Activated T-helper 17 cell treated with anti-CD3 and anti-CD28 coated beads, Interleukin-2, amount 50 U/mL, for 72 hours (primary cell): ENCODE measurements around the gene PKHD1. TPM values are rescaled to one million over a fixed set of nuclear protein-coding genes. Genes with fewer than 3 reads are reported as not detected.

Experiments used
- ATAC-seq: fragments of 150-1000 bp; cut with Tn5 transposase; replicated peaks from 2 replicates; pipeline ENCODE4 v1.10.0; 2021; ENCODE audit warnings: mild to moderate bottlenecking, moderate library complexity
- H3K27ac Mint-ChIP-seq: one replicate; pipeline ENCODE4 v1.8.0; 2022; ENCODE audit warnings: mixed read lengths
- H3K27me3 Mint-ChIP-seq: one replicate; pipeline ENCODE4 v1.8.0; 2022; ENCODE audit warnings: mixed read lengths
- H3K36me3 Mint-ChIP-seq: one replicate; pipeline ENCODE4 v1.8.0; 2022; ENCODE audit warnings: low read depth, mild to moderate bottlenecking, mixed read lengths
- H3K4me1 Mint-ChIP-seq: one replicate; pipeline ENCODE4 v1.8.0; 2022; ENCODE audit warnings: mixed read lengths
- H3K4me3 Mint-ChIP-seq: one replicate; pipeline ENCODE4 v1.8.0; 2022; ENCODE audit warnings: mild to moderate bottlenecking, mixed read lengths
- H3K9me3 Mint-ChIP-seq: one replicate; pipeline ENCODE4 v1.8.0; 2022; ENCODE audit warnings: mixed read lengths
- total RNA-seq, 2 donors: library from RNA; stranded (reverse); gene quantifications; one replicate each; pipeline ENCODE4 v1.2.3, GENCODE V29; 2022

The PKHD1 gene
- total RNA-seq, 2 donors from 2014 or later = 0.19 to 0.24 TPM

- no peak overlapping the region for H3K27ac Mint-ChIP-seq
- no peaks in the 10 kb centered on the region for H3K27me3 Mint-ChIP-seq
- H3K36me3 Mint-ChIP-seq = no peaks in the 10 kb centered on the region
- H3K4me1 Mint-ChIP-seq = no peaks in the 10 kb centered on the region
- H3K4me3 Mint-ChIP-seq = no peak overlapping the region
- H3K9me3 Mint-ChIP-seq = peaks cover 12% of the 10 kb centered on the region
- no peak for ATAC-seq
Observed at GRCh38 chr6:51792273-51793030, 295.0 kb downstream of the PKHD1 start.

GRCh38 chr6:51790946-51791345 lies 296.5 kb downstream of the PKHD1 start:
- no peak overlapping the region for H3K4me3 Mint-ChIP-seq
- H3K9me3 Mint-ChIP-seq = peaks cover 7% of the 10 kb centered on the region
- no peak for ATAC-seq

DNA sequence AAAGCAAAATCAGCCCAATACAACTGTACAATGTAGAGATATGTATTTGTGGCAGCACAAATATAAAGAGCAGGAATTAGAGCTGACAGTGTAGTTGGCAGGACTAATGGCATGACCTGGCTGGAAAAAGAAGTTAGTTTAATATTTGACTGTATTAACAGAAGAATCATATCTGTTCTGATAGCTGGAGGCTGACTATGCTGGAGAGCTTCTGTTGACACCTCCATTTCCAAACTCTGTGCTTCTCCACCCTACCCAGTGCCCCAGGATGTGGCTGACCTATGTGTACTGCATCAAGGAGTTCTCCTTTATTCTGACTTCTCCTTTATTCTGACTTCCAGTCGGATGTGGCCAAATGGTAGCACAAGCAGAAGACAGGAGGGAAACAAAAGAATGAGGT lies 299.3 kb downstream of the PKHD1 start:
- H3K4me1 Mint-ChIP-seq = no peaks in the 10 kb centered on the region

More at GRCh38 chr6:51790946-51791345, 296.5 kb downstream of the PKHD1 start:
- Mint-ChIP-seq H3K36me3 (no peaks in the 10 kb centered on the region), H3K27ac (no peak overlapping the region), H3K27me3 (no peaks in the 10 kb centered on the region), H3K4me1 (no peaks in the 10 kb centered on the region)

DNA sequence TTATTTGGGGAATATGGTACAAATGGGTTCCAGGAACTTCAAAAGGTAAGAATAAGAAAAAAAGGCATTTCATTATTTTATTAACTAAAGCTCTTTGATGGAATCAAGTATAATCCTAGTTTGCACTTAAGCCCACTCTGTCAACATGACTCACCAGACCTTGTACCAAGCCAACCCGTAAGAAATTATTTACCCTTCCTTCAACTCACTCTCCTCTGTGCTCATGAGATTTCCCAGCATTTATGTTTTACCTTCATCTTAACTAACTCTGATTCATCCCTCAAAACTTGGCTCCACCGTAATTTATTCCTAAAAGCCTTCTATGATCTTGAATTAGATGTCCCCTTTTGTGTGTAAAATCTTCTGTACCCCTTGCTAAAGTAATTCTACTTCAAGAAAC lies 308.7 kb downstream of the PKHD1 start:
- H3K27ac Mint-ChIP-seq = no peak overlapping the region
- H3K4me1 Mint-ChIP-seq = no peaks in the 10 kb centered on the region
- H3K9me3 Mint-ChIP-seq = no peaks in the 10 kb centered on the region
- ATAC-seq = no peak
- H3K27me3 Mint-ChIP-seq = no peaks in the 10 kb centered on the region
- H3K36me3 Mint-ChIP-seq = no peaks in the 10 kb centered on the region
- no peak overlapping the region for H3K4me3 Mint-ChIP-seq

More for the DNA sequence above, 299.3 kb downstream of the PKHD1 start:
- ATAC-seq = no peak
- H3K36me3 Mint-ChIP-seq = no peaks in the 10 kb centered on the region
- H3K4me3 Mint-ChIP-seq = no peak overlapping the region
- no peaks in the 10 kb centered on the region for H3K27me3 Mint-ChIP-seq
- H3K9me3 Mint-ChIP-seq = peaks cover 3% of the 10 kb centered on the region
- no peak overlapping the region for H3K27ac Mint-ChIP-seq

DNA sequence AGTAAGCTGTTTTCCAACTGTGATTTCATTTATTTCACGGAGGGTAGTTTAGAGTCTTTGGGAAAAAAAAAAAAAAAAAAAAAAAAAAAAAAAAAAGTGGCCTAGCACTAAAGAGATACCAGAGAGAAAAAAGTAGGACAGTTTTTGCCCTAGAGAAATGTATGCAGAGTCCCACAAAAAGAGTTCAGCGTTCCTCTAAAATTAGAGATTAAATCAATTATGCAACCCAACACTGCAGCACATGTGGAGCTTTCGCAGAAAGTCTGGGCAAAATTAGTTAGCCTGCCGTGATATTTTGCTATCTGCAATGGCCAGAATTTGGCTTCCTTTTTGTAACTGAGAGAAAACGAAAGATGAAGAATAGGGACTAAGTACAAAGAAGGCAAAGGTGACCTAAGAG lies 309.8 kb downstream of the PKHD1 start:
- Mint-ChIP-seq H3K4me3 (no peak overlapping the region), H3K27me3 (no peaks in the 10 kb centered on the region), H3K4me1 (no peaks in the 10 kb centered on the region), H3K9me3 (no peaks in the 10 kb centered on the region), H3K27ac (no peak overlapping the region), H3K36me3 (no peaks in the 10 kb centered on the region)
- no peak for ATAC-seq

DNA sequence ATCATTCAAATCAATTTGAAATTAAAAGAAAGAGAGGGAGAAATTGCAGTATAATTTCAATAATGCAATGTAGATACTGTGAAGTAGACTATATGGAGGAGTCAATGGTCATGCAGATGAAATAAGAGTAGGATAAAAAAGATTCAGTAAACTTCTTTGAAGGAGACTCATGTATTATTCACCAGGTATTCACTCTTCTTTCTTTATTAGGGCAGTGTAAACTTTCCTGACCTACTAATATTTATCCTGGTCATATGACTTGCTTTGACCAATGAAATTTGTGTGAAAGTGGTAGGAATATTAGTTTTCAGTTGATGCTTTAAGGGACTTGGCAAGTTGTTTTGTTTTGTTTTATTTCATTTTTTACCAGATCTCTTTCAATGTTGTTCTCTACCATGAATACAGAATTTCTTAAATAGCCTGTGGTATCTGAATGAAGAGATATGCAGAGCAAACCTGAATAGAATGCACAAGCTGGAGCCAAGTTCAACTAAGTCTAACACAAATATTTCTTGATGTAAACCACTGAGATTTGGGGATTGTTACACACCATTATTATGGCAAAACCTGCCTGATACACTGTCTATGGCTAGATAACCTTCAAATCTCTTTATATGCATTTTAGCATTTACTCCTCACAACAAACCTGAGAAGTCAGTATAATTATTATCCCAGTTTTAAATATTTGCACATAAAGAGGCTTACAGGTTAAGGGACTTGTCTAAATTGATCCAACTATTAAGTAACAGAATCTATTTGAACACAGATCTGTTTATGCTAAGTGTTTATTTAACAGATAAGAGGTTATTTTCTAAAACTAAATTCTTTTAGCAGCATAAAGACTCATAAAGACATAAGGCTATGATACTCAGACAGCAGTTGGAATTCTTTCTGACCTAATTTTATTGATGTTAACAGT lies 311.2 kb downstream of the PKHD1 start:
- Mint-ChIP-seq H3K9me3 (no peaks in the 10 kb centered on the region), H3K4me1 (no peaks in the 10 kb centered on the region), H3K27ac (no peak overlapping the region), H3K36me3 (no peaks in the 10 kb centered on the region), H3K4me3 (no peak overlapping the region), H3K27me3 (no peaks in the 10 kb centered on the region)
- ATAC-seq = no peak

DNA sequence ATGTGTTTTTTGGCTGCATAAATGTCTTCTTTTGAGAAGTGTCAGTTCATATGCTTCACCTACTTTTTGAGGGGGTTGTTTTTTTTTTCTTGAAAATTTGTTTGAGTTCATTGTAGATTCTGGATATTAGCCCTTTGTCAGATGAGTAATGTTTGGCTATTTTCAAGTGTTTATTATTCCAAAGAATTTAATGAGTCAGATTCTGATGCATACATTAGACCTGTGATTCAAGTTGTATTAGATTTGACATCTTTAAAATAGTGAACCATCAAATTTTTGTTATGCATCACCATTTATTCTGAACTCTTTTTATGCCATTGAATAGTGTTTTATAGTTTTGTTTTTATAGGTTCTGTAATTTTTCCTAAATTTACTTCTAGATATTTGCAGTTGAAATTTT lies 319.3 kb downstream of the PKHD1 start:
- no peaks in the 10 kb centered on the region for H3K36me3 Mint-ChIP-seq
- H3K27ac Mint-ChIP-seq = no peak overlapping the region
- no peak for ATAC-seq
- peaks cover 8% of the 10 kb centered on the region for H3K9me3 Mint-ChIP-seq
- no peaks in the 10 kb centered on the region for H3K4me1 Mint-ChIP-seq
- H3K4me3 Mint-ChIP-seq = no peak overlapping the region
- no peaks in the 10 kb centered on the region for H3K27me3 Mint-ChIP-seq

GRCh38 chr6:51765230-51765629 lies 322.2 kb downstream of the PKHD1 start:
- no peak overlapping the region for H3K4me3 Mint-ChIP-seq
- H3K9me3 Mint-ChIP-seq = peaks cover 8% of the 10 kb centered on the region
- no peak for ATAC-seq
- no peaks in the 10 kb centered on the region for H3K27me3 Mint-ChIP-seq
- no peaks in the 10 kb centered on the region for H3K4me1 Mint-ChIP-seq
- H3K36me3 Mint-ChIP-seq = no peaks in the 10 kb centered on the region
- no peak overlapping the region for H3K27ac Mint-ChIP-seq

DNA sequence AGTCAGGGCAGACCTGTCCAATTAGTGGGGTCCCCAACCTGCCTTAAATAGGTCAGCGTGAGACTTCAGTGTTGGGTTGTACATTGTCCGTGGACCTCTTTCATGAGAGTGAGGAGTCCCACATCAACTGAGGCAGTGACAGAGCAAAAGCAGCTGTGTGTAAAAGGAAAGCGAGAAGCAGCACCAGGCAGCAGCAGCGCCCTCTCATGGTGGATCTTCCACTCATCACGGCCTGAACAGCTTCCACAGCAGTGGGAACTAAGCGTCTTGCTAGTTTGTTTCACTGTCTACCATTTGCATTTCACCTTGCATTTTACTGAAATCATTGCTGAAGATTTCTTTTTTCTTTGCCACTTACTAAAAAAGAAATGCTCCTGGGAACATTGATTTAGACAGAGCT lies 333.8 kb downstream of the PKHD1 start:
- H3K36me3 Mint-ChIP-seq = no peaks in the 10 kb centered on the region
- ATAC-seq = no peak
- no peaks in the 10 kb centered on the region for H3K27me3 Mint-ChIP-seq
- no peak overlapping the region for H3K4me3 Mint-ChIP-seq
- no peaks in the 10 kb centered on the region for H3K4me1 Mint-ChIP-seq
- no peaks in the 10 kb centered on the region for H3K9me3 Mint-ChIP-seq
- H3K27ac Mint-ChIP-seq = no peak overlapping the region

DNA sequence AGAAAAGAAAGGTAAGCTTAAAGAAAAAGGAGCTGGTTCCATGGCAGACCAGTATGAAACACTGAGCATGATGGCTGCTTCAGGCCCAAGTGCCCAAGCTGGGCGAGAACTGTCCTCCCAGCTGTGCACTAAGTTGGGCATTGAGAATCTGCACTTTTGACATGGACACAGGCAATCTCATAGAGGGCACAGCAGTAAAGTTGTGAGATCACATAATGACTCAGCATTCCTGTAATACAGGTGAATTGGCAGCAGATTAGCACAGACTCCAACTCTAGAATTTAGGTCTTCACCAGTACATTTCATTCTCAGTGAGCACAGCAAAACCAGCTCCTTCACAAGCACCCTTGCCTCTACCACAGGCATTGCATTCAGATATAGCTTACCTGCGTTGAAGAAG lies 343.4 kb downstream of the PKHD1 start:
- Mint-ChIP-seq H3K36me3 (no peaks in the 10 kb centered on the region), H3K9me3 (peaks cover 6% of the 10 kb centered on the region), H3K4me3 (no peak overlapping the region), H3K4me1 (no peaks in the 10 kb centered on the region), H3K27ac (no peak overlapping the region), H3K27me3 (no peaks in the 10 kb centered on the region)
- no peak for ATAC-seq

- H3K36me3 Mint-ChIP-seq = no peaks in the 10 kb centered on the region
- H3K4me3 Mint-ChIP-seq = no peak overlapping the region
- no peaks in the 10 kb centered on the region for H3K27me3 Mint-ChIP-seq
- no peak for ATAC-seq
- H3K4me1 Mint-ChIP-seq = no peaks in the 10 kb centered on the region
- no peak overlapping the region for H3K27ac Mint-ChIP-seq
- peaks cover 6% of the 10 kb centered on the region for H3K9me3 Mint-ChIP-seq
Observed at GRCh38 chr6:51740658-51741057, 346.8 kb downstream of the PKHD1 start.

DNA sequence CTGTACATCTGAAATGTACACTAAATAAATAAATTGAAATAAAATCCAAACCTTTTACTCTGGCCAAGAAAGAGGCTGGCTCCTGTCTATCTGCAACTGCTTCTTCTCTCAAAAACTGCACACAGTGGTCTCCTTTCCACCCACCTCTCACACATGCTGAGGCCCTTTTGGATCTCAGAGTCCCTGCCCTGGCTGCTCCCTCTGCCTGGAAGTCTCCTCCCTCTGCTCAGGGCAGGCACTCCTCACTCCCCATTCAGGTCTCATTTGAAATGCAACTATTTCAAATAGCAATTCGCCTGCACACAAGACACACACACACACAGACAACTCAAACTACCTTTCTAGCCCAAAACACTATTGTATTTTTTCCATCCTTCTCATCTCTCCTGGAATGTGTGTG lies 348.8 kb downstream of the PKHD1 start:
- no peak for ATAC-seq
- Mint-ChIP-seq H3K27me3 (no peaks in the 10 kb centered on the region), H3K4me1 (no peaks in the 10 kb centered on the region), H3K4me3 (no peak overlapping the region), H3K27ac (no peak overlapping the region), H3K9me3 (peaks cover 6% of the 10 kb centered on the region), H3K36me3 (no peaks in the 10 kb centered on the region)

- H3K4me1 Mint-ChIP-seq = no peaks in the 10 kb centered on the region
- H3K27ac Mint-ChIP-seq = no peak overlapping the region
- no peaks in the 10 kb centered on the region for H3K27me3 Mint-ChIP-seq
- no peaks in the 10 kb centered on the region for H3K36me3 Mint-ChIP-seq
- no peak overlapping the region for H3K4me3 Mint-ChIP-seq
- ATAC-seq = no peak
- H3K9me3 Mint-ChIP-seq = peaks cover under 1% of the 10 kb centered on the region
Observed at GRCh38 chr6:51737580-51738360, 349.6 kb downstream of the PKHD1 start.

DNA sequence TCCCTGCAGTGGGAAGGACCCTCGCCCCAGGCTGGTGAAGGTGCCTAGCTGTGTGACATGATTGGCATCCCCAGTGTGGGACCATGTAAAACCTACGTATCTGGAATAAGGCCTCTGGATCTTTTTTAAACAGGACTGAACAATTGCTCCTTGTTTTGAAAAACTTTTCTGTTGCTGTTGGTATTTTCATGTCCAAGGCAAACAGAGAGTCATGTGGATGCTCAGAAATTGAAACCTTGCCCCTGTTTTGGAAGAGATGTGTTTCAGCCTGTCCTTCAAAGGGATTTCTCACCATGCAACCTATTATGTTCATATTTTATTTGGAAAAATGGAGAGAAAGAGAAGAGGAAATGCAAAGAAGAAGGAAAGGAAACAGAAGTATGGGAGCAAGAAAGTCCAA lies 362.3 kb downstream of the PKHD1 start:
- no peaks in the 10 kb centered on the region for H3K27me3 Mint-ChIP-seq
- H3K9me3 Mint-ChIP-seq = peaks cover 5% of the 10 kb centered on the region
- H3K4me1 Mint-ChIP-seq = no peaks in the 10 kb centered on the region
- no peak overlapping the region for H3K4me3 Mint-ChIP-seq
- H3K27ac Mint-ChIP-seq = no peak overlapping the region
- H3K36me3 Mint-ChIP-seq = no peaks in the 10 kb centered on the region
- ATAC-seq = no peak
